ENCODE data around the gene FSHR. TPM values are rescaled to one million over a fixed set of nuclear protein-coding genes. Genes with fewer than 3 reads are reported as not detected.

Gene FSHR
- total and polyA plus RNA-seq, 2 donors (not counting 3 experiments of a cell fraction or from before 2014, with no cell fraction given), result not detected

DNA sequence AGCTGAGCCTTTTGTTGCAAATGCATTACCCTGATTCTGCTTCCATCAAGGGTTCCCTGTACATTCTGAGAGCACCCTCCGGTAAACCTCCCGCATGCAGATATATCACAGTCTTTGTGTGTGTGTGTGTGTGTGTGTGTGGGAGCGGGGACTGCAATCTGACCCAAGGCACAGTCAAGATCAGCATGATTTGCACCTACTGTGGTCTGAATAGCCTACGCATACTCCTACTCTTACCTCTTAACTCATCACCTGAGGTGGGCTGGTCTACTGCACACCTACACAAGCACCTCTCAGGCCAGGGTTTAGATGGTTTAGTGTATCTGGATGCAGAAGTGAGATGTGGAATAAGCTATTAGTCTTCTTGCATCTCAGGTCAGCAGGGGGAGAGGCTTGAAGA is 174.6 kb downstream of the FSHR start:
- CTCF ChIA-PET, result no interaction called here
- no peaks in the 10 kb centered on the region for H3K79me2 ChIP-seq (ENCODE audit: control insufficient read depth, insufficient read depth, low read length)
- no peak for DNase-seq (ENCODE audit: low read depth, low spot score)
- H3K9ac ChIP-seq (replicated peaks; ENCODE audit: extremely low read depth, insufficient read depth, low read length), result no peak overlapping the region
- no TSS peak for BruUV-seq (replicated peaks)
- no peak for FAIRE-seq
- H3K4me1 ChIP-seq (ENCODE audit: control insufficient read depth, extremely low read depth, insufficient read depth, low read length), result no peaks in the 10 kb centered on the region
- no peaks in the 10 kb centered on the region for H3K9me1 ChIP-seq (replicated peaks; ENCODE audit: control insufficient read depth, extremely low read depth, insufficient read depth, low read length)
- H3K27me3 ChIP-seq (ENCODE audit: control insufficient read depth in 2 of 2, insufficient read depth in 2 of 2, low read length in 2 of 2), result no peaks in the 10 kb centered on the region
- dilution Hi-C loops (cut with MboI; ENCODE audit: extremely low pct_ligation_motif_present, low sequenced_read_pairs), result no loop called here
- no peak overlapping the region for H3K4me3 ChIP-seq (replicated peaks in 1 of 3; ENCODE audit: insufficient read depth in 1 of 3, low read depth in 1 of 3, low read length in 3 of 3)
- H3K9me3 ChIP-seq (replicated peaks; ENCODE audit: control insufficient read depth, insufficient read depth, low read length), result peaks cover 3% of the 10 kb centered on the region
- H3K4me2 ChIP-seq (ENCODE audit: insufficient read depth, low read length), result no peak overlapping the region
- POLR2A ChIA-PET, result no interaction called here
- no peak overlapping the region for H2AFZ ChIP-seq (ENCODE audit: low read depth, low read length)
- no peak for TF ChIP-seq JUN (IDR thresholded peaks at IDR 0.05; ENCODE audit: borderline replicate concordance, insufficient read depth, insufficient read length, low read depth)
- TF ChIP-seq, protein P1, sequence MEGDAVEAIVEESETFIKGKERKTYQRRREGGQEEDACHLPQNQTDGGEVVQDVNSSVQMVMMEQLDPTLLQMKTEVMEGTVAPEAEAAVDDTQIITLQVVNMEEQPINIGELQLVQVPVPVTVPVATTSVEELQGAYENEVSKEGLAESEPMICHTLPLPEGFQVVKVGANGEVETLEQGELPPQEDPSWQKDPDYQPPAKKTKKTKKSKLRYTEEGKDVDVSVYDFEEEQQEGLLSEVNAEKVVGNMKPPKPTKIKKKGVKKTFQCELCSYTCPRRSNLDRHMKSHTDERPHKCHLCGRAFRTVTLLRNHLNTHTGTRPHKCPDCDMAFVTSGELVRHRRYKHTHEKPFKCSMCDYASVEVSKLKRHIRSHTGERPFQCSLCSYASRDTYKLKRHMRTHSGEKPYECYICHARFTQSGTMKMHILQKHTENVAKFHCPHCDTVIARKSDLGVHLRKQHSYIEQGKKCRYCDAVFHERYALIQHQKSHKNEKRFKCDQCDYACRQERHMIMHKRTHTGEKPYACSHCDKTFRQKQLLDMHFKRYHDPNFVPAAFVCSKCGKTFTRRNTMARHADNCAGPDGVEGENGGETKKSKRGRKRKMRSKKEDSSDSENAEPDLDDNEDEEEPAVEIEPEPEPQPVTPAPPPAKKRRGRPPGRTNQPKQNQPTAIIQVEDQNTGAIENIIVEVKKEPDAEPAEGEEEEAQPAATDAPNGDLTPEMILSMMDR (IDR thresholded peaks at IDR 0.05; ENCODE audit: extremely low read depth in 1 of 2, insufficient read depth in 1 of 2, low read depth in 1 of 2, low read length in 2 of 2), result no peak
- TF ChIP-seq FOS (IDR thresholded peaks at IDR 0.05; ENCODE audit: borderline replicate concordance, insufficient read depth, low read length), result no peak
- TF ChIP-seq POLR2A (IDR thresholded peaks at IDR 0.05; ENCODE audit: low read depth, low read length), result no peak
- TF ChIP-seq, protein P2, sequence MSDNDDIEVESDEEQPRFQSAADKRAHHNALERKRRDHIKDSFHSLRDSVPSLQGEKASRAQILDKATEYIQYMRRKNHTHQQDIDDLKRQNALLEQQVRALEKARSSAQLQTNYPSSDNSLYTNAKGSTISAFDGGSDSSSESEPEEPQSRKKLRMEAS (IDR thresholded peaks at IDR 0.05; ENCODE audit: insufficient read depth, insufficient read length), result no peak
- no peak for TF ChIP-seq POLR2AphosphoS5 (IDR thresholded peaks at IDR 0.05; ENCODE audit: insufficient read depth, low read depth, low read length)
- TF ChIP-seq MYC (IDR thresholded peaks at IDR 0.05; ENCODE audit: low read depth, low read length), result no peak
- no peak for TF ChIP-seq GATA2 (IDR thresholded peaks at IDR 0.05; ENCODE audit: insufficient read depth, insufficient read length, low read depth, low read length)
- no peak for TF ChIP-seq EZH2 (IDR thresholded peaks at IDR 0.05; ENCODE audit: borderline replicate concordance, low read depth, low read length, severe bottlenecking)
- H3K36me3 ChIP-seq (ENCODE audit: control insufficient read depth in 2 of 2, extremely low read depth in 1 of 2, insufficient read depth in 2 of 2, low read length in 2 of 2), result no peaks in the 10 kb centered on the region
- no peaks in the 10 kb centered on the region for H4K20me1 ChIP-seq (replicated peaks; ENCODE audit: control insufficient read depth, extremely low read depth, insufficient read depth, low read length)
- no peak overlapping the region for H3K27ac ChIP-seq (ENCODE audit: insufficient read depth, low read depth, low read length)
- intact Hi-C loops (cut with micrococcal nuclease), result no loop called here

All from endothelial cell of umbilical vein (primary cell).